ENCODE measurements around the gene TBC1D32.
"Not testable (repeated sequence)": the region's sequence is repeated elsewhere in the genome, so short reads cannot be mapped to it uniquely, and the experiment has no call there.

Gene TBC1D32

DNA sequence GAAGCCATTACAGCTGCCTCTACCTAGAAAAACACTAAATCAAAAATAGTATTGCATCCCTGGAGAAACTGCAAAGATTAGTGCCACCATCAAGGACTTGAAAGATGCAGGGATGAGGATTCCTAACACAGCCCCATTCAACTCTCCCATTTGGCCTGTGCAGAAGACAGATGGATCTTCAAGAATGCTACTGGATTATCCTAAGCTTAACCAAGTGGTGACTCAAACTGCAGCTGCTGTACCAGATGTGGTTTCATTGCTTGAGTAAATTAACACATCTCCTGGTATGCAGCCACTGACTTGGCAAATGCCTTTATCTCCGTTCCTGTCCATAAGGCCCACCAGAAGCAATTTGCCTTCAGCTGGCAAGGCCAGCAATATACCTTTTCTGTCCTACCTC lies 117.4 kb downstream of the TBC1D32 start:
- DNase-seq: no peak

DNA sequence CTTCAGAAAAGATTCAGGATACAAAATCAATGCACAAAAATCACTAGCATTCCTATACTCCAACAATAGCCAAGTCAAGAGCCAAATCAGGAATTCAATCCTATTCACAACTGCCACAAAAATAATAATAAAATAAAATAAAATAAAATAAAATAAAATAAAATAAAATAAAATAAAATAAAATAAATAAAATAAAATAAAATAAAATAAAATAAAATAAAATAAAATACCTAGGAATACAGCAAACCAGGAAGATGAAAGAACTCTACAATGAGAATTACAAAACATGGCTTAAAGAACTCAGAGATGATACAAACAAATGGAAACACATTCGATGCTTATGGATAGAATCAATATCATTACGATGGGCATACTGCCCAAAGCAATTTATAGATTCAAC lies 120.9 kb downstream of the TBC1D32 start:
- DNase-seq: not testable (repeated sequence)

DNA sequence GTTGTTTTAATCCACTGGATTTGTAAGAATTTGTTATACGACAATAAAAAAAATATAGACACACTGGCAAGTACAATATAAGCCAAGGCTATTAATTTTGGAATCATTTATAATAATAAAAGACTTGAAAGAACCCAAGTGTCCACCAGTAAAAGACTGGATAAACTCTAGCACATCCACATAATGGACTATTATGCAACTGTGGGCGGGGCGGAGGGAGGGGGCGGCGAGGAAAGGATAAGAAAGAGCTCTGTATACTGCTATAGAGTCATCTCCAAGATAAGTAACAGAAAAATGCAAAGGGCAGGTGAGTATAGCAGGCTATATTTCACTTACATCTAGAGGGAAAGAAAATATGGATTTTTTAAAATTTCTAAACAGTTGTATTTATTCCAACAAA lies 123.3 kb downstream of the TBC1D32 start:
- DNase-seq: no peak

DNA sequence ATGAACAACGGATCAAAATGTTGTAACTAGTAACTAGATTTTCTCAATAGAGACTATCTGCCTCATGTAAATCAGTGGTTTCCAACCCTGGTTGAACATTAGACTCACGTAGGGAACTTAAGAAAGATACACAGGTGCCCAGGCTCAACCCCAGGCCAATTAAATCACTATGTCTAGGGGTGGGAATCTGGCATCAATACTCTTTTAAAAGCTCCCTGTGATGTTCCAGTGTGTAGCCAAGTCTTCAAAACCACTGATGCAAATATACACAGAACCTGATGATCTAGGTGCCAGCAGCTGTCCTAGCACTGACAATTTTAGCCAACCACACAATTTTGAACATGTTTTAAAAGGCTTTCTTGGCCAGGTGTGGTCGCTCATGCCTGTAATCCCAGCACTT lies 128.7 kb downstream of the TBC1D32 start:
- no peak for DNase-seq

DNA sequence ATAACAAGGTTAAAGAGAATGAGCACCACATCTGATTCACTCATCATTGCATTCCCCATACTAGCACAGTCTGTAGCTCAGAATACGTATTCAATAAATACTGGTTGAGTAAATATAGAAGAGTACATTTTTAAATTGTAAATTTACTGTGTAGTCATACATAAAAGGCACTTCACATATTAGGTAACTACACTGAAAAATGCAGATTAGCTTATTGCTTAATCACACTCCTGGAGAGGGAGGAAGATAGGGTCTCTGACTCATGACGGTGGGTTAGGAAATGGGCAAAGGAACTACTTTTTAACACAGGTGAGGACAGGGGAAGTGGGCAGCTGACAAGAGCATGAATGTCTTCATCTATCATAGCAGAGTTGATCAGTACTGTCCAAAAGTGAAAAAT lies 133.2 kb downstream of the TBC1D32 start:
- DNase-seq: no peak

DNA sequence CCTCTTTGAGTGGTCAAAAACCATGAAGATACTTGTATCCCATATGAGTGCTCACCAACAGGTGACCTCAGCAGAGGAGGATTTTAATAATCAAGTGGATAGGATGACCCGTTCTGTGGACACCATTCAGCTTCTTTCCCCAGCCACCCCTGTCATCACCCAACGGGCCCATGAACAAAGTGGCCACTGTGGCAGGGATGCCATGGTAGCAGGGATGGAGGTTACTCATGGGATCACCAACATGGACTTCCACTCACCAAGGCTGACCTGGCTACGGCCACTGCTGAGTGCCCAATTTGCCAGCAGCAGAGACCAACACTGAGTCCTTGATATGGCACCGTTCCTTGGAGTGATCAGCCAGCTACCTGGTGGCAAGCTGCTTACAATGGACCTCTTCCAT lies 138.2 kb downstream of the TBC1D32 start:
- not testable (repeated sequence) for DNase-seq

DNA sequence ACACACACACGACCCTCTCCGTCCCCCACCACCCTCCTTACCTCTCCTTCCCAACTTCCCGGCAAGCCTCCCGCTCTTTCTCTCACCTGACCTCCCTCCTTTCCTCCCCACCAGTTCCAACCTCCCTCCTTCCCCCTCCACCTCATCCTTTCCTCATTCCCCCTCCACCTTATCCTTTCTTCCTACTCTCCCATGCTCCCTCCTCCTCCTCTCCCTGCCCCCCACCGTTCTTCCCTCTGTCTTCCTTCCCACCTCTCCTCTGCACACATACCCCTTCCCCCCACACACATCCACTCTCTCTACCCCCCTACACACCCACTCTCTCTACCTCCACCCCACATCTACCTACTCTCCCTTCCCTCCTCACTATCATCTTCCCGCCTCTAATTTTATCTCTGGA lies 144.2 kb downstream of the TBC1D32 start:
- DNase-seq: no peak

DNA sequence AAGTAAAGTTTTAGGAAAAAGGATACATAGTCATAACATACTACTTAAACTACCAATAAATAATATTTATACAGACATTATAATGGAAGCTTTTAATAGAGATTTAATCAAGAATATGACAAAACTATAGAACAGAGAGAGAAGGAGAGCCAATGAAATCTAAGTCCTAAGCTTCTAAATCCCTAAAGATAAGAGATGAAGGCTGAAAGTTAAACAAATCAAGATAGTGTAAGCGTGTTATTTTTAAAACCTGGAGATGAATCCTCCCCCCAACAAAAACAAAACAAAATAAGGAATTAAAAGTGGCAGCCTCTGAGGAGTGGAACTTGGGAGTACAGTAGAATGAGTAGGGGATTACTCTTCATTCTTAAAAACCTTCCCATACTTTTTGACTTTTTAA lies 145.9 kb downstream of the TBC1D32 start:
- no peak for DNase-seq

DNA sequence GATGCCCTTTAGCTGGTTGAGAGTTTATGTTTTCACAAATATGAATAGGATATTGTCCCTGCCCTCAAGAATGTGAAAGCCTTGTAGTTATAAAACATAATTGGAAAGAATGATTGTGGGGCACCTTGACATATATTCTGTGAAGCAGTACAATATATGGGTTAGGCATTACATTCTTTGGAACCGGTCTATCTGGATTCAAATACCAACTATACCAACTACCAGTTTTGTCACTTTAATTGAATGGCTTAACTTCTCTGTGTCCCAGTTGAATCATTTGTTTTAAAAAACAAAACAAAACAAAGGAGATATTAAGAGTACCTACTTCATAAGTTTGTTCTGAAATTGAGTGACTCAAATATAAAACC lies 146.5 kb downstream of the TBC1D32 start:
- no peak for DNase-seq

DNA sequence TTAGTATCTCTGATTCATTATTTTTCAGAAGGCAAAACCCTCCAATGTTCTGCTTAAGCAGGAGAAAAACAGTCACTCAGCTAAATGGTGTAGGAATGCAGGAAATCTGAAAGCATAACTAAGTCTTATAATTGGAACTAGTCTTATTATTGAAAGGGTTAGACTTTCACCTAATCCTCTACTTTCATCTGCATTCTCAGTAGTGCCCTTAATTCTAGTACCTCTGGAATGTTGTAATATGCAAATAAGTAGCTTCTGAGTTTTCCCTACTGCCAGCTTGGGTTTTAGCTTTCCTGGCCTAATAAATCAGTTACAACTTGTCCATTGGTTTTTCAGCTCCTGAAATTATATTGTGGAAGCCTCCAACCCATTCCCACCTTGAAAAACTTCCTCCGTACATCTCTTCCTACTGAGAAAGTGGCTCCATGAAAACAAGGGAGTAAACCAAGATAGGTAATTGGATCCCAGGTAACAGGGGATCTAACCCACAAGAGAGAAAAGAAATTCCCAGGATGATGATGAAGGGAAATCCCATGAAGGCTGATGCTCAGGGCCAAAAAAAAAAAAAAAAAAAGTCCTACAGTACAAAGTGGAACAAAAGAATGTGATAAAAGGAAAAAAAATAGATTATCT lies 147.0 kb downstream of the TBC1D32 start:
- no peak for DNase-seq

DNA sequence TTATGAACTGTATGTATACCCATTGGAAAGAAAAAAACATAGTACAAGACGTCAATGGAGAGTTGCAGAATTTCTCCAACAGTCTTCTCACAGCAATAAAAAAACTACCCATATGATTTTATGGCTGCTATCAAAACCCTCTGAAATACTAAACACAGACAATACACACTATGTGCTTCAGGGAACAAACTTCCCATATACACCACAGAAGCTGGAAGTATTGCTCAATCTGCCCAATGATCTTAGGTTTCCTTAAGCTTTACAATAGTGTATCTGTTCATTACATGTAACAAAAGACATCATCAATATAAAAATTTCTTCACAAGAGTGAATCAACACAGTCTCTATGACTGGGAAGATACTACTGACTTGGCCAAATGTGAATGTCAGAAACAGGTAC lies 150.5 kb downstream of the TBC1D32 start:
- no peak for DNase-seq

DNA sequence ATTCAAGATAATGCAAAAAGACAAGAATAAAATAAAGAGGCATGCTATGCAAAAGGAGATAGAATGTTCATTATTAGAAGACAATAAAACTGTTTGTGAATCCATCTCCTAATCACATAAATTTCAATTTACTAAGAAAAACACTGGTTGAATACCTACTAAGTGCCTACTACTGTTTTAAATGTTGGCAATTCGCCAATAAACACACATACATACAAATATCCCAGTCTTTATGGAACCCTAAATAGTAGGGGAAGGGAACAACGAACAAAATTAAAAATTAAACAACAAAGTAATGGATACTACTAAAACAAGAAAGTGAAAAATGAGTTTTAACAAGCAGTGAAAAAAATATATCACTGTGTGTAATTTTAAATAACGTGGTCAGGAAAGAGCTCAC lies 158.5 kb downstream of the TBC1D32 start:
- no peak for DNase-seq

DNA sequence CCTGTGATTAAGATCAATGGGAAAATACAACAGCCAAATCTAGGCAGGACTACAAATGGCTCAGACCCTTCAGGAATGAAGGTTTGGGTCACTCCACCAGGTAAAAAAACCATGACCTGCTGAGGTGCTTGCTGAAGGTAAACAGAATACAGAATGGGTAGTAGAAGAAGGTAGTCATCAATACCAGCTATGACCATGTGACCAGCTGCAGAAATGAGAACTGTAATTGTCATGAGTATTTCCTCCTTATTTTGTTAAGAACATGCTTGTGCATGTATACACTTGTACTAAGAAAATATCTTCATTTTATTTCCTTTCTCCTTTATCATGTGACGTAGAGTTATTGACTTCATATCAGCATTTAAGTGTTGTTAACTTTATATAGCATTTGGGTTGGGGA lies 161.8 kb downstream of the TBC1D32 start:
- DNase-seq: not testable (repeated sequence)

DNA sequence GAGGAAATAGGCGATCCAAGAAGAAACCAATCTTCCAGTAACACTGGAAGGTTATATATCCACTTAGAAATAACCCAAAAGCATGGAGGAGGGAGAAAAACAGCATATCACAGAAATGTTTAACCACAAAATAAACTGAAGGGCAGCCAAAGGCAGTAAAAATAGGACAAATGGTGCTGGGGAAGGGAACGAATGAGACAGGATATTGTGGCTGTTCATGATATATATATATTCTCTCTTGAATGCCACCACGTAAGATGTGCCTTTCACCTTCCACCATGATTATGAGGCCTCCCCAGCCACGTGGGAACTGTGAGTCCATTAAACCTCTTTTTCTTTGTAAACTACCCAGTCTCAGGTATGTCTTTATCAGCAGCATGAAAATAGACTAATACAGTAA lies 162.4 kb downstream of the TBC1D32 start:
- no peak for DNase-seq

DNA sequence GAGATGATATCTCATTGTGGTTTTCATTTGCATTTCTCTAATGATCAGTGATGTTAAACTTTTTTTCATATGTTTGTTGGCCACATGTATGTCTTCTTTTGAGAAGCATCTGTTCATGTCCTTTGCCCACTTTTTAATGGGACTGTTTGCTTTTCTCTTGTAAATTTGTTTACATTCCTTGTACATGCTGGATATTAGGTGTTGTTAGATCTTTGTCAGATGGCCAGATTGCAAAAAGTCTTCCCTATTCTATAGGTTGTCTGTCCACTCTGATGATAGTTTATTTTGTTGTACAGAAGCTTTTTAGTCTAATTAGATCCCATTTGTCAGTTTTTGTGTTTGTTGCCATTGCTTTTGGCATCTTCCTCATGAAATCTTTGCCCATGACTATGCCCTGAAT lies 172.4 kb downstream of the TBC1D32 start:
- DNase-seq: no peak

DNA sequence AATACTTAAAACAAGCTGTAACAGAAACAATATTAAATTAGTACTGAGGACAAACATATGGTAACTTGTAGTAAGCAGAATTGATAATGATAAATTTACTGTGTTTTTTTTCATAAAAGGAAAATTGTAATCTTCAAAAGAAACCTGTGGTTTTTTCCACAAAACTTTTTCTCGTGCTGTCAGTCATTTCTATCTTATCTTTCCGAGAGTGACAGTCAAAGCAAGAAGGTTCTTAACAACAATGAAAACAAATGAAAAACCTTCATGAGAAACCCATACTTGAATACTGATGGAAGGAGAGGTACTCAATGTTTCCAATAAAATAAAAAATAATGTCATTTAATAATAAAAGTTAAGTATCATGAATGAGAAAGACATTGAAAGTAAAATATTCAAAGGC lies 174.0 kb downstream of the TBC1D32 start:
- no peak for DNase-seq

DNA sequence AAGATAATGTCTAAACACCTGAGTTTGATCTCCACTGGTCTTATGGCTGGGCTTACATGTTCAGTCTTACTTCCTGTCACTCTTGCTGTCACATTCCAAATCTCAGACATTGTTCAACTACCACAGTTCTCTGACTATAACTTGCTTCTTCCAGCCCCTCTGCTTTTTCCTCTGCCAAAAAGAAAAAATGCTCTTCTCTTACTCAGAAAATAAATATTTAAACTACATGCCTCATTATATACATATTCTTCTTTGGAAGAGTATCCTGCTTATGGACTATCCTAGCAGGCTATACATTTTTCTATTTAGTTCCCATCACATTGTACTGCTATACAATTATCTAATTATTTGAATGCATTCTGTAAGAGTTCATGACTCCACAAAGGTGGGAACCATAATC lies 175.4 kb downstream of the TBC1D32 start:
- no peak for DNase-seq

DNA sequence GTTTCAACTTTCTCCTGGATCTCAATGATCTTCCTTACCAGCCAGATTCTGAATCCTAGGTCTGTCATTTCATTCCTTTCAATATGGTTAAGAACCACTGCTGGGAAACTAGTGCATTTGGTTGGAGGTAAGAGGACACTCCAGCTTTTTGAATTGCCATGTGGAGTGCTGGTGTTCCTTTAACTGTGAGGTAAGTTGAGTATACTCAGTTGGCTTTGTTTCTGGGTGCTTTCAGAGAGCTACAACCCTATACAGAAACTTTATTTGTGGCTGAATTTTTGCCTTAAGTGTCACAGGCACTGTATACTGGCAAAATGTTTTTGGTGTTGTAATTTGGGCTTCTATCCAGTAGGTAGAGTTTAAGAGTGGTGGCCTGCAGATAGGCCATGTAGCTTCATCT lies 175.8 kb downstream of the TBC1D32 start:
- no peak for DNase-seq

DNA sequence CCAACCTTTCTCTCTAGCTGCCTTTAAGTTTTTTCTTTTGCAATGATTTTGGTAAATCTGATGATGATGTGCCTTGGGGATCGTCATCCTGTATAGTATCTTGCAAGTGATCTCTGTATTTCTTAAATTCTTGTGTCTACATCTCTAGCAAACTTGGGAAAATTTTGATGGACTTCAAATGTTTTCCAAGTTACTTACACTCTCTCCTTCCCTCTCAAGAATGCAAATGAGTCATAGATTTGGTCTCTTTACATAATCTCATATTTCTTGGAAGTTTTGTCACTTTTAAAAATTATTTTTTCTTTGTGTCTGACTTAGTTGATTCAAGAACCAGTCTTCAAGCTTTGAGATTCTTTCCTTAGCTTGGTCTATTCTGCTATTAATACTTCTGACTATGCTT lies 176.4 kb downstream of the TBC1D32 start:
- no peak for DNase-seq

DNA sequence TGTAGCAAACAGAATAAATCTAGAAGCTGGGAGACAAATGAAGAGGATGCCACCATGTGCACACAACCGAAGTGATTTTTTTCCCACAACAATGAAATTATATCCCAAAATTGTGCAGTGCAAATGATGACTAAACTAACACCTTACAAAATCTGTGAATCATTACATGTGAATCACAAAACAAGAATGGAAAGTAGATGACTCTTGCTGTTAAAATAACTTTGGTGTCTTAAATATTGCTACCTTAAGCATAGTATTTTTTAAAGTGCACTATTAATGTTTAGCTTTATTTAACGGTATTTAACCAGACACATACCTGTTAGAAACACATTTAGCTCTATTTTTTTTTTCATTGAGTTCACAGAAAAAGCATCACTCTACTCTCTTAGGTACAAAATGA lies 190.8 kb downstream of the TBC1D32 start:
- no peak for DNase-seq

DNA sequence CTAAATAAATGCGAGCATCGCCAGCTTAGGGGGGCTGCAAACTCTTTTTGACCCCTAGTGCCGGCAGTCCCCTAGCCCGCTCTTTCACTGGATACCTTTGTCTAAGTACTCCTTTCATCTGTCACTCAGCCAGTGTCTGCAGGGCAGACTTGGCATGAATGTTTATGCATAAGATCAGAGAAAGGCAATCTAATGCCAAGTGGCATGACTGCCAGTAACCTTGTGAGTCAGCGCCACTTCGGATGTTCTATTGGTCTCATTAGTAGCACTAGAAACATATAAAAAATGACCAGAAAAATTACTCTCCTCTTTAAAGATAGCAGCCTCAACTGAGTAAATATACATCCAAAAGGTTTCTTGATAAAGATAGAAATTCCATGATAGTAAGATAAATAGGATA lies 192.2 kb downstream of the TBC1D32 start:
- no peak for DNase-seq

DNA sequence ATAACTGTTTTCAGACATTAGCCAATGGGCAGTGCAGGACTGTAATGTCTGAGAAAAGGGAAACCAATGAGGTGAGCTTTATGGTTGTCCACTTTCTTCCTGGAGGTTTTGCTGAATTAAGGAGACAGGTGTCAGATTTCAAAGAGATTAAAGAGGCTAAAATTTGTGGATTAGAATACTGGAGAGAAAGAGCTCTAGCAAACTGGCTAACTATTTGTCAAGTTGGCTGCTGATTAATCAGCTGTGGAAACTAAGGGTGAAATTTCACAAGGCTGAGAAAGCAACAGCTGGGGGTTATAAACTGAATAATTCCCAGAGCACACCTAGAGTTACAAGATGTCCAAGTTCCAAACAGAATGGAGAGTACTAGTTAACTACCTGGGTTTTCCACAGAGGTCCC lies 198.9 kb downstream of the TBC1D32 start:
- no peak for DNase-seq

DNA sequence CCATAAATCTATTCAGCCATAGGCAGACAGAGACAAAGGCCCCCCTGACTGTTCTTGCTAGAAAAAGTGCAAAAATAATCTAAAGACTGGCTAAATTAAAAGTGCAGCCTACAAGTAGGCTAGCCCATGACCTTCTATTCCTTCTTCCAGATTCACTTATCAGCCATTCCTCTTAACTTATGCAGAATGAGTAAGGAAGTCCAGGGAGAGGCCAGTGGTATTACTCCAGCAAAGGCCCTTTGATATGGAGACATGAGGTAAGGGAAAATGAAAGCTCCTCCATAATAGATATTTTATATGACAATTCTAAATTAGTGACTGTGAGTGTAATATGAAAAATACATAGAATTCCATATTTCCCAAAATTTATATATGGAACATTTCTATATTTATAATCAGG lies 199.4 kb downstream of the TBC1D32 start:
- no peak for DNase-seq

DNA sequence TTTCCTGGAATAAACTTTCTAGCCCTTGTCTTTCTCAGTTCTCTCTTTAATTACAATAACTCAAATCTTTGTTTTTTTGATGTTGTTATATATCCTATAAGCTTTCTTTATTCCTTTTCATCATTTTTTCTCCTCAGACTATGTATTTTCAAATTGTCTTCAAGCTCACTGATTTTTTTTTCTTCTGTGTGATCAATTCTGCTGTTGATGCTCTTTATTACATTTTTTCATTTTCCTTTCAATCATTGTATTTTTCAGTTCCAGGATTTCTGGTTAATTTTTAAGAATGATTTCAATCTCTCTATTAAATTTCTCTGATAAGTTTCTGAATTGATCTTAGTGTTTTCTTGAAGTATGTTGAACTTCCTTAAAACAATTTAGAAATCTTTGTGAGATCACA lies 209.7 kb downstream of the TBC1D32 start:
- no peak for DNase-seq

DNA sequence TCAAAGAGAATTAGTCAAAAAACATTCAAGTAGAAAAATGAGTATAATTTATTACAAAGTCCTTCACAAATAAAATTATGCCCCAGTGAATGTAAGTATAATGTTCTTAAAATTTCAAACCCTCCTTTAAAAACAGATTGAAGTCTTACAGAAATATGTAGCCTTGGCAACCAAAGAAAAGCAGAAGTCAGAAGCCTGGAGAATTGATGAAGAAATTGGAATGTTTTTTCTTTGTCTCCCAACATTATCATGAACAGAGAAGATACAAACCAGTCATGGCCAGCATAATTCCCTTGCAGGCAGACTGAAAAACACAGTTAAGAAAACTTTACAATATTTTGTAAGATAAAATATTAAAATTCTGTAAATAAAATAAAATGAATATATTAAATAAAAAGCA lies 221.9 kb downstream of the TBC1D32 start:
- no peak for DNase-seq

DNA sequence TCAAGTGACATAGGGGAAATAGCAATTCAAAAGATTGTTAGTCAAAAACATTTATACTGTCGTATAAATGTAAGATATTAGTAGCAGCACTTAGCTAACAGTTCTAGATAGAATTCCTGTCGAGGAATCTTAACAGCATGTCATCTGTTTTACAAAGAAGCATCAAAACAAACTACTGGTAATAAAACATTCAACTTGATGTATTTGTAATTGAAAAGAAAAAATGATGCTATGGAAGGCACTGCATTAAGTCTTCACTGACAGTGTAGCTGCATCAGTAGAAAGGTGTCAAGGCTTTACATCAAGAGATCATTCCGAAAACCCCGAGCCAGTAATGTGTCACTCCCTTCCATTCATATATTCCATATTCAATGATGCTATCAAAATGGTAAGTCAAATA lies 223.5 kb downstream of the TBC1D32 start:
- DNase-seq: no peak
